Fibroblast of villous mesenchyme (primary cell): Measurements from ENCODE around the gene BMP8B. TPM values are rescaled to one million over a fixed set of nuclear protein-coding genes. Genes with fewer than 3 reads are reported as not detected.
"Not testable (repeated sequence)": the region's sequence is repeated elsewhere in the genome, so short reads cannot be mapped to it uniquely, and the experiment has no call there.

Experiments
- DNase-seq: peaks from one replicate; pipeline ENCODE4 v3.0.0-alpha.2; 2010; ENCODE audit warnings: low read depth
- H3K4me3 ChIP-seq: 2 replicates; pipeline ENCODE4 v1.5.1; 2011; ENCODE audit warnings: low read depth, mild to moderate bottlenecking, low read length
- CTCF ChIP-seq: IDR thresholded peaks from 2 replicates; pipeline ENCODE4 v1.5.1; 2012; ENCODE audit warnings: low read depth, mild to moderate bottlenecking, low read length; ENCODE audit not compliant: insufficient read depth
- total RNA-seq: library from RNA; depleted of rRNA; stranded (reverse); fragments of >200 nt; gene quantifications from 2 replicates; pipeline ENCODE4 v1.2.3, GENCODE V29; 2012

BMP8B gene
- total RNA-seq, 1 donor, result under 0.01 TPM

- no peak for TF ChIP-seq CTCF
- DNase-seq, result no peak
- no peak overlapping the region for H3K4me3 ChIP-seq
Measured at GRCh38 chr1:39782103-39782502, 6.6 kb downstream of the BMP8B start.

- H3K4me3 ChIP-seq, result no peak overlapping the region
- no peak for DNase-seq
- TF ChIP-seq CTCF, result no peak
Measured at GRCh38 chr1:39781349-39781715, 7.3 kb downstream of the BMP8B start.

GRCh38 chr1:39779821-39780220, 8.8 kb downstream of the BMP8B start:
- H3K4me3 ChIP-seq, result no peak overlapping the region
- DNase-seq, result no peak
- TF ChIP-seq CTCF, result no peak

GRCh38 chr1:39779137-39779536, 9.5 kb downstream of the BMP8B start:
- no peak overlapping the region for H3K4me3 ChIP-seq
- no peak for DNase-seq
- TF ChIP-seq CTCF, result no peak

GRCh38 chr1:39778463-39779099, 10.1 kb downstream of the BMP8B start:
- not testable (repeated sequence) for DNase-seq

GRCh38 chr1:39777896-39778295, 10.8 kb downstream of the BMP8B start:
- not testable (repeated sequence) for DNase-seq, H3K4me3 ChIP-seq

More at GRCh38 chr1:39778463-39779099, 10.1 kb downstream of the BMP8B start:
- H3K4me3 ChIP-seq, result not testable (repeated sequence)

GRCh38 chr1:39777306-39777705, 11.4 kb downstream of the BMP8B start:
- no peak overlapping the region for H3K4me3 ChIP-seq
- no peak for DNase-seq
- no peak for TF ChIP-seq CTCF

GRCh38 chr1:39776886-39777285, 11.8 kb downstream of the BMP8B start:
- no peak for DNase-seq
- no peak overlapping the region for H3K4me3 ChIP-seq
- TF ChIP-seq CTCF, result no peak
